Retinal pigment epithelial cell (primary cell): ENCODE measurements around the gene FZD7.
A peak's percentile ranks its signal among the peaks of the same experiment; 100 is the strongest.

Experiments used
- DNase-seq: peaks from one replicate; pipeline ENCODE4 v3.0.0-alpha.2; 2010; ENCODE audit warnings: low read depth
- H3K4me3 ChIP-seq: 2 replicates; pipeline ENCODE4 v1.5.1; 2011; ENCODE audit warnings: mild to moderate bottlenecking, low read length, control low read depth, moderate library complexity
- CTCF ChIP-seq: conservative IDR thresholded peaks from 2 replicates; pipeline ENCODE4 v1.5.1; 2011; ENCODE audit warnings: low read depth, low read length, control low read depth, inconsistent platforms

FZD7 gene

GRCh38 chr2:202002381-202002780 lies 31.3 kb upstream of the FZD7 start:
- TF ChIP-seq CTCF: no peak
- no peak overlapping the region for H3K4me3 ChIP-seq
- no peak for DNase-seq

DNA sequence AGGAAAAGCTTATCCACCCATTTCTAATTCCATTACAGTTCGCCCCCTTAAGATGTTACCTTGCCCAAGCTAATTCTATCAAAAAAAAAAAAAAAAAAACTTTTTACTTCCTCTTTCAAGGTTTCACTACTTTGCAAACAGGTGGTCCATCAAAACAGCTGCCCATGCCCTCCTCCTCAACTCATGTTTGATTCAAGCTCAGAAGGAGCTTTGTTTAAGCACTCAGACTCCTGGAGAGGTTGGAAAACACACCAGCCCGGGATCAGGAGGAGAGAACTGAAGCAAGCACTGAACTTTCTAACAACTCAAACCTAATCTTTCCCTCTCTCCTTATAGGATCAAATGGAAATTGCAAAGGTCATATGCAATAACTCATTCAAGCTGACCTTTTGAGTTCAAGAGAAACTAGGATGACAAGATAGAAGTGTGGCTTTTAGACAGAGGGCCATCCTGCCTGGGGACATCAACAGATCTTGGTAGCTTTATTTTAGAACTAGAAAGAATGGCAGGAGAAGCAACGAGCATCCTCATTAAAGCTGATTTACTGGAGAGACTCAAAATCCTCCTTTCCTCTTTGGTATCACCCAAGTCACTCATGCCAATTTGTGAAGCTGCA lies 28.3 kb upstream of the FZD7 start:
- TF ChIP-seq CTCF: no peak
- no peak for DNase-seq
- no peak overlapping the region for H3K4me3 ChIP-seq

DNA sequence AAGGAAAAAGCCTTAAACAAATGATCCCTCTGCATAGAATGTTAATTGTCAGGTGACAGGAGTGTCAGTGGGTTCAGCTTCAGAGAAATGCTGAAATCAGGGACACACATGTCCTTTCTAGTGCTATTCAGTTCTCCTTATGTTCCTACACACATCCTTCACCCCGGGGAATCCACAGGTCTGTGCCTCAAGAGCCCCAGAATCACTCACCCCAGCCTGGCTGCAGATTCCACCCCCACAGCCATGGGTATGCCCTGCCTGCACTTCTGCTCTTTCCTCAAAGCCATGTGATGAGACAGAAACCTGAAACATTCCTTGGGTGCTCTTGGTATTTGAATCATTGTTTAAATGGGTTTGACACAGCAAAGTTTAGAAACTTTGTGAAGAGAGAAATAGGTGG lies 27.4 kb upstream of the FZD7 start:
- H3K4me3 ChIP-seq: no peak overlapping the region
- DNase-seq: no peak
- no peak for TF ChIP-seq CTCF

- DNase-seq: no peak
- H3K4me3 ChIP-seq: no peak overlapping the region
- peak; percentile 34 for TF ChIP-seq CTCF
Observed at GRCh38 chr2:202007015-202007982, 26.4 kb upstream of the FZD7 start.

DNA sequence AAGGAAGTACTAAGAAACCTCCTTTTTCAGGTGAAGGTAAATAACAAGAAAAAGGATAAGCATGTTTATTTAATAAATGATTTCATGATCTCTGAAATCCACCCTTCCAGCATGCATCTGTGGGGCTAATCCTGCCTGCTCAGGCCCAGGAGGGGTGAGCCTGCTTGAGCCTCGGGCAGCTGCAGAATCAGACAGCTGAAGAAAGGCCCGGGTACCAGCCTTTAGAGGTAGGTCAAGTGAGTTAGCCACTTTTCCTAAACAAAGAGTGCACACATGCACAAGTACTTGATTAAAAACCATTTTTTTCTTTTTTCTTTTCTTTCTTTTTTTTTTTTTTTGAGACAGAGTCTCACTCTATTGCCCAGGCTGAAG lies 25.7 kb upstream of the FZD7 start:
- no peak overlapping the region for H3K4me3 ChIP-seq
- TF ChIP-seq CTCF: no peak
- DNase-seq: no peak

DNA sequence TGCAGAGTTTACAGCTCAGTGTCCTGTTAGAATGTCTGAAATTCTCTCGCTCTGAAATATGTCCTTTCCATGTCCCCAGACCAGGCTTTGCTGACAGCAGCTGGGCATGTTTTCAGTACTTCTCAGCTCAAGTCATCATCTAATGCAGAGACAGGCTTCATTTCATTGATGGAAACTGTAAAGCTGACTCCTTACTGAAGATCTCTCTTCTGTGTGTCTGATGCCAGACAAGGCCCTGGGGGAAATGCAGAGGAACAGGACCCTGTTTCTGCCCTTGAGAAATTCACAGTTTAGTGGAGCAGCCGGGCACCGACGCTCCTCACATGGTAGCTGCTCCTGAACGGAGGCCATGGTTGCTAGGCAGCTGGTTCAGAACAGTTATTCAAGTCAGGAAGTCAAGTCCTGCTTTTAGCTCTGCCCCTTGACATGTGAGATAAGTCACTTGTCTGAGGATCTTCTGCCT lies 24.6 kb upstream of the FZD7 start:
- no peak for TF ChIP-seq CTCF
- H3K4me3 ChIP-seq: no peak overlapping the region
- DNase-seq: no peak
